Endothelial cell of umbilical vein (primary cell): ENCODE data around the gene KLF13. TPM values are rescaled to one million over a fixed set of nuclear protein-coding genes. Genes with fewer than 3 reads are reported as not detected.

Experiments used
- BruUV-seq: library from RNA; stranded (reverse); fragments of 400-500 nt; replicated peaks from 2 replicates; lab custom pipeline; 2021; lab: Mats Ljungman, UMichigan
- CTCF ChIA-PET: fragments of 300-600, 350-600 bp; sonication (Branson Sonifier 250); formaldehyde crosslinking; loops from one replicate; lab custom pipeline; 2021; ENCODE audit warnings: antibody characterized with exemption, inconsistent platforms; lab: Charles Lee
- POLR2A ChIA-PET: fragments of 300-600, 350-600 bp; sonication (Branson Sonifier 250); formaldehyde crosslinking; loops from one replicate; lab custom pipeline; 2021; ENCODE audit warnings: antibody characterized with exemption, inconsistent platforms; lab: Charles Lee
- DNase-seq: peaks from one replicate; pipeline ENCODE4 v3.0.0-alpha.2; 2011; ENCODE audit warnings: low read depth, low spot score
- FAIRE-seq: peaks from 2 replicates; lab custom pipeline; 2011; peaks lifted over from hg19 to GRCh38; lab: Jason Lieb, UNC
- H2AFZ ChIP-seq: 2 replicates; pipeline ENCODE4 v1.6.0; 2012; ENCODE audit warnings: low read depth, low read length, control low read depth, inconsistent platforms
- H3K27ac ChIP-seq: 2 replicates; pipeline ENCODE4 v1.5.1; 2011; ENCODE audit warnings: low read depth, mild to moderate bottlenecking, control low read depth, low read length, moderate library complexity; ENCODE audit not compliant: insufficient read depth
- H3K27me3 ChIP-seq, 2 experiments: 2 replicates each; pipeline versions ENCODE4 v1.6.0 to v1.6.1; 2011; ENCODE audit warnings: low read length in 2 of 2, mixed read lengths in 1 of 2; ENCODE audit not compliant: control insufficient read depth in 2 of 2, insufficient read depth in 2 of 2
- H3K36me3 ChIP-seq, 2 experiments: 2 replicates in 1 of 2; 3 replicates in 1 of 2; pipeline ENCODE4 v1.5.1; 2011; ENCODE audit warnings: low read length in 2 of 2, mild to moderate bottlenecking in 1 of 2, moderate library complexity in 1 of 2; ENCODE audit not compliant: control insufficient read depth in 2 of 2, insufficient read depth in 2 of 2; ENCODE audit errors: extremely low read depth in 1 of 2
- H3K4me1 ChIP-seq: 3 replicates; pipeline ENCODE4 v1.5.1; 2011; ENCODE audit warnings: mild to moderate bottlenecking, low read length; ENCODE audit not compliant: control insufficient read depth, insufficient read depth; ENCODE audit errors: extremely low read depth
- H3K4me2 ChIP-seq: 2 replicates; pipeline ENCODE4 v1.6.1; 2011; ENCODE audit warnings: low read length, control low read depth, mixed read lengths; ENCODE audit not compliant: insufficient read depth
- H3K4me3 ChIP-seq, 3 experiments: fragments of 200-600 bp in 1 of 3; sonication (generic), shearing (Covaris generic) in 1 of 3; replicated peaks in 1 of 3; 2 replicates each; pipeline ENCODE4 v1.5.1; 2011 to 2016; ENCODE audit warnings: control low read depth in 3 of 3, low read length in 3 of 3, mild to moderate bottlenecking in 2 of 3, inconsistent platforms in 1 of 3, low read depth in 1 of 3, moderate library complexity in 1 of 3; ENCODE audit not compliant: insufficient read depth in 1 of 3
- H3K79me2 ChIP-seq: 2 replicates; pipeline ENCODE4 v1.6.0; 2012; ENCODE audit warnings: low read length, inconsistent platforms; ENCODE audit not compliant: control insufficient read depth, insufficient read depth
- H3K9ac ChIP-seq: replicated peaks from 2 replicates; pipeline ENCODE3; 2011; ENCODE audit warnings: low read length, control low read depth; ENCODE audit not compliant: insufficient read depth; ENCODE audit errors: extremely low read depth
- H3K9me1 ChIP-seq: replicated peaks from 3 replicates; pipeline ENCODE4 v1.6.0; 2011; ENCODE audit warnings: mild to moderate bottlenecking, low read length; ENCODE audit not compliant: control insufficient read depth, insufficient read depth; ENCODE audit errors: extremely low read depth
- H3K9me3 ChIP-seq: replicated peaks from 2 replicates; pipeline ENCODE4 v1.5.1; 2012; ENCODE audit warnings: low read length, inconsistent platforms; ENCODE audit not compliant: control insufficient read depth, insufficient read depth
- H4K20me1 ChIP-seq: replicated peaks from 2 replicates; pipeline ENCODE3; 2011; ENCODE audit warnings: mild to moderate bottlenecking, low read length; ENCODE audit not compliant: control insufficient read depth, insufficient read depth; ENCODE audit errors: extremely low read depth
- EZH2 ChIP-seq: IDR thresholded peaks from 2 replicates; pipeline ENCODE4 v1.6.1; 2012; ENCODE audit warnings: borderline replicate concordance, low read depth, mild to moderate bottlenecking, moderate library complexity, low read length, inconsistent platforms; ENCODE audit not compliant: severe bottlenecking
- FOS ChIP-seq: IDR thresholded peaks from 2 replicates; pipeline ENCODE4 v1.6.1; 2011; ENCODE audit warnings: mild to moderate bottlenecking, low read length, moderate library complexity, borderline replicate concordance; ENCODE audit not compliant: insufficient read depth
- GATA2 ChIP-seq: IDR thresholded peaks from 2 replicates; pipeline ENCODE4 v1.7.0; 2011; ENCODE audit warnings: low read depth, mild to moderate bottlenecking, moderate library complexity, mixed read lengths, low read length; ENCODE audit not compliant: insufficient read length, insufficient read depth
- JUN ChIP-seq: IDR thresholded peaks from 2 replicates; pipeline ENCODE4 v1.6.1; 2011; ENCODE audit warnings: borderline replicate concordance, low read depth; ENCODE audit not compliant: insufficient read length, insufficient read depth
- MYC ChIP-seq: IDR thresholded peaks from one replicate; pipeline ENCODE4 v1.6.1; 2011; ENCODE audit warnings: mild to moderate bottlenecking, low read depth, low read length
- POLR2A ChIP-seq: IDR thresholded peaks from 2 replicates; pipeline ENCODE4 v1.6.1; 2012; ENCODE audit warnings: low read depth, mild to moderate bottlenecking, control low read depth, low read length
- POLR2AphosphoS5 ChIP-seq: IDR thresholded peaks from 2 replicates; pipeline ENCODE4 v1.6.1; 2012; ENCODE audit warnings: low read depth, mild to moderate bottlenecking, control low read depth, low read length, moderate library complexity; ENCODE audit not compliant: insufficient read depth
- dilution Hi-C: fragments of 300-500 bp; cut with MboI; formaldehyde crosslinking; loops from one replicate; pipeline ENCODE4 v1.15.0; 2019; ENCODE audit warnings: low sequenced_read_pairs; ENCODE audit not compliant: extremely low pct_ligation_motif_present
- intact Hi-C: fragments of 100-400 bp; cut with micrococcal nuclease; formaldehyde crosslinking; loops from one replicate; pipeline ENCODE4 v1.10.0; 2022
- polyA plus RNA-seq, 4 experiments: library from polyadenylated mRNA; depleted of rRNA in 3 of 4; stranded (reverse) in 3 of 4; unstranded in 1 of 4; fragments of >200 nt; gene quantifications; 2 replicates each; pipeline versions ENCODE4 v1.2.1 to v1.2.3, GENCODE V29; 2011 to 2012; ENCODE audit warnings: missing spikeins in 1 of 4
- total RNA-seq: library from RNA; stranded (reverse); gene quantifications from 2 replicates; pipeline ENCODE4 v1.2.3, GENCODE V29; 2021
- TF ChIP-seq, protein P1 (sequence below), 2 donors: IDR thresholded peaks; 1 replicate in 1 of 2; 2 replicates in 1 of 2; pipeline ENCODE4 v1.5.1; 2011; ENCODE audit warnings: low read length in 2 of 2, mild to moderate bottlenecking in 2 of 2, moderate library complexity in 2 of 2, control low read depth in 1 of 2, inconsistent platforms in 1 of 2, low read depth in 1 of 2; ENCODE audit not compliant: insufficient read depth in 1 of 2; ENCODE audit errors: extremely low read depth in 1 of 2
- TF ChIP-seq, protein P2 (sequence below): IDR thresholded peaks from 2 replicates; pipeline ENCODE4 v1.6.1; 2011; ENCODE audit not compliant: insufficient read depth, insufficient read length

The KLF13 gene
- total and polyA plus RNA-seq, 2 donors (not counting 3 experiments of a cell fraction or from before 2014, with no cell fraction given), result 10.1 to 31.9 TPM

- Histone ChIP-seq H3K36me3 (no peaks in the 10 kb centered on the region), H3K4me2 (no peak overlapping the region), H3K27ac (no peak overlapping the region), H2AFZ (no peak overlapping the region), H3K9me1 (no peaks in the 10 kb centered on the region), H3K9me3 (no peaks in the 10 kb centered on the region), H3K79me2 (peaks cover 24% of the 10 kb centered on the region), H3K4me1 (peaks cover 21% of the 10 kb centered on the region), H3K4me3 (no peak overlapping the region), H4K20me1 (no peaks in the 10 kb centered on the region), H3K27me3 (no peaks in the 10 kb centered on the region), H3K9ac (no peak overlapping the region)
- POLR2A ChIA-PET, result no interaction called here
- no peak for DNase-seq
- intact Hi-C loops (no loop called here), dilution Hi-C loops (no loop called here)
- BruUV-seq, result no TSS peak
- TF ChIP-seq, protein P1, sequence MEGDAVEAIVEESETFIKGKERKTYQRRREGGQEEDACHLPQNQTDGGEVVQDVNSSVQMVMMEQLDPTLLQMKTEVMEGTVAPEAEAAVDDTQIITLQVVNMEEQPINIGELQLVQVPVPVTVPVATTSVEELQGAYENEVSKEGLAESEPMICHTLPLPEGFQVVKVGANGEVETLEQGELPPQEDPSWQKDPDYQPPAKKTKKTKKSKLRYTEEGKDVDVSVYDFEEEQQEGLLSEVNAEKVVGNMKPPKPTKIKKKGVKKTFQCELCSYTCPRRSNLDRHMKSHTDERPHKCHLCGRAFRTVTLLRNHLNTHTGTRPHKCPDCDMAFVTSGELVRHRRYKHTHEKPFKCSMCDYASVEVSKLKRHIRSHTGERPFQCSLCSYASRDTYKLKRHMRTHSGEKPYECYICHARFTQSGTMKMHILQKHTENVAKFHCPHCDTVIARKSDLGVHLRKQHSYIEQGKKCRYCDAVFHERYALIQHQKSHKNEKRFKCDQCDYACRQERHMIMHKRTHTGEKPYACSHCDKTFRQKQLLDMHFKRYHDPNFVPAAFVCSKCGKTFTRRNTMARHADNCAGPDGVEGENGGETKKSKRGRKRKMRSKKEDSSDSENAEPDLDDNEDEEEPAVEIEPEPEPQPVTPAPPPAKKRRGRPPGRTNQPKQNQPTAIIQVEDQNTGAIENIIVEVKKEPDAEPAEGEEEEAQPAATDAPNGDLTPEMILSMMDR (IDR thresholded peaks at IDR 0.05; ENCODE audit: extremely low read depth in 1 of 2, insufficient read depth in 1 of 2, low read depth in 1 of 2, low read length in 2 of 2), result no peak
- TF ChIP-seq POLR2AphosphoS5 (no peak), EZH2 (no peak), JUN (no peak), MYC (no peak), POLR2A (no peak), GATA2 (no peak), FOS (no peak)
- TF ChIP-seq, protein P2, sequence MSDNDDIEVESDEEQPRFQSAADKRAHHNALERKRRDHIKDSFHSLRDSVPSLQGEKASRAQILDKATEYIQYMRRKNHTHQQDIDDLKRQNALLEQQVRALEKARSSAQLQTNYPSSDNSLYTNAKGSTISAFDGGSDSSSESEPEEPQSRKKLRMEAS, result no peak
- FAIRE-seq, result no peak
- CTCF ChIA-PET, result interaction anchor here (1.3 to 1.4 kb wide), 2 partner anchors 13 to 74 kb away, joined by 3 read pairs; partner anchors contain the start of gene KLF13
These were observed 12.9 kb downstream of the KLF13 start for GRCh38 chr15:31339558-31339895.
